Measurements from ENCODE around the gene SLC1A1.
"Not testable (repeated sequence)": the region's sequence is repeated elsewhere in the genome, so short reads cannot be mapped to it uniquely, and the experiment has no call there.

Gene SLC1A1

DNA sequence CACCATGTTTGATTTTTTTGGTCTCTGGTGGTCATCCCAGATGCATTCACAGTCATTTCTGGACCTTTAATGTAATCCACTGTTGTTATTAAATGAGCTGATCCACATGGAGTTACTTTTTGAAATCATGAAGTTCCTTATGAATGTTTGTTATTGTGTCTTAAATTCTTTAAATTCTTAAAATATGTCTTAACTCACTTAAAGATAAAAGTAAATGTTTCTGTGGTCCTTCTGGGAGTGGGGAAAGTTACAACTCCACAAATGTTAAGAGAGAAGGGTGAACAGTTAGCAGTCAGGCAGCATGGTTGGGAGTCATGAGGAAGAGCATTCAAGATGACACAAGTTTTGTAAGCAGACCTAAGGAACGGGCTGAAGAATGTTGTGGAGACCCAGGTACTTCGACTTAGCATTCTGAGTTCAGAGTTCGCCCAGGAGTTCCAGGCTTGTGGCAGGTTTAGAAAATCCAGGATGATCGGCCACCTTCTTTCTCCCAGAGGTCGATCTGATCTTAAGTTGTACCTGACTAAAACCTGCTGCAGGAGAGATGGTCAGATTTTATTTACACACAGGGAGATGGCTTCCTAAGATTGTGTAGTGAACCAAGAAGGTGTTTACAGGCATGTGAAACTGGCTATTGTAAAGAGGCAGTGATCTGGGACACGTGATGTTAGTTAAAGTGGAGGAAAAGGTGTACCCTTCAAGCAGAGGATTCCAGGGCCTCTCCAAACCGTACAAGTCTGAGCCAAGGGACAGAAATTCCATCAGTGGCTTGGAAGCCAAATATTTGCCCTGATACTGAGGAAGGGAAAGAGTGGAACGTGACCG, 17.2 kb downstream of the SLC1A1 start:
- DNase-seq: no peak

DNA sequence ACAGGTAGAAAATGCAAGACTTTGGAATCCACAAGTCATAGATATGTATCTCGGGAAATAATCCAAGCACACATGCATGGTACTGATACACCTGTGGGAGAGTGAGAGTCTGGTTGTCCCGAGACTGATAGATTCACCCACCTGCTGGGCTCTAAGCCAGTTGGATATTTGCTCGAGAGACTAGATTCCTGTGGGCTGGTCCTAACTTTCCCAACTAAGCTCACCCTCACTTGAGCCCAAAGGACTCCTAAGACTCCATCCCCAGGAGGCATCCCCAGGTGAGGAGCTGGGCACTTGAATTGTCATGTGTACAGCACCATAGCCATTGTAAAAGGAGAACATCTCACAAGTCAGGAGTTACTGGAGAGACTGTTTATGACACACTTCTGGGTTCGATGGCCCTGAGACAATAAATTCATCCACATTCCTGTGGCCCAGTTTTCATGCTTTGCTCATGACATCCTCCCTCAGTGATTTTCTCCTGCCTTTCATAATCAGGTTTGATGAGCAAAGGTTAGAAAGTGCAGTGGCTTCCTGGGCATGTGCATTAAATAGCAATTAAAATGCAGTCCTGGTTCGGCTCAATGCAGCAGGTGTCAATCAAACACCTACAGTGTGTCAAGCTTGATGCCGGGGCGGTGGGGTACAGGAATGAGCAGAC, 18.1 kb downstream of the SLC1A1 start:
- no peak for DNase-seq

DNA sequence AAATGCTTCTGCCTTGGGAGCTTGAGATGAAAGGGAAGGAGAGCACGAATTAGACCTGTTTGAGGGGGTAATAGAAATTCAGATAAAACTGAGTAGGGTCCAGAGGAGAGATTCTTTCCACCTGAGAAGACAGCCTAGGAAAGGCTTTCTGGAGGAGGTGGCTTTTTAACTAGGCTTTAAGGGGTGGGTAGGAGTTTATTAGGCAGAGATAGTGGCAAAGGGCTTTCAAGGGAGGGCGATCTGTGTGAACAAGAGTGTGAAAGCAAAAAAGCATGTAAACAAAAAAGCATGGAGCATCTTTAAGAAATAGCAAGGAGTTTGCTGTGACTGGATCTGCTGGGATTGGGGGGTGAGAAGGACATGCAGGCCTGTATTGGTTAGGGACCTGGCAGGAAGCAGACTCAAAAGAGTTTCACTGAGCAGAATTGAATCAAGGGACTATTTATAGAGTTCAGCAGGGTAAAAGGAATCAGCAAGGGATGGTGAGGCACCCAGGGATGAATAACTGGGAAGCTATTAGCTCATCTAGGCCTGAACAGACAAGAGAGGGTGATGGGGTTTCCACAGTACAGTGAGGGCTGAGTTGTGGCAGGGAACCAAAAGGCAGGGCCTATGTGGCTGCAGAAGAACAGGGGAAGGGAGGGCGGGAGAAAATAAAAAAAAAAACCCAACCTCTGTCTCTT, 18.8 kb downstream of the SLC1A1 start:
- DNase-seq: no peak

DNA sequence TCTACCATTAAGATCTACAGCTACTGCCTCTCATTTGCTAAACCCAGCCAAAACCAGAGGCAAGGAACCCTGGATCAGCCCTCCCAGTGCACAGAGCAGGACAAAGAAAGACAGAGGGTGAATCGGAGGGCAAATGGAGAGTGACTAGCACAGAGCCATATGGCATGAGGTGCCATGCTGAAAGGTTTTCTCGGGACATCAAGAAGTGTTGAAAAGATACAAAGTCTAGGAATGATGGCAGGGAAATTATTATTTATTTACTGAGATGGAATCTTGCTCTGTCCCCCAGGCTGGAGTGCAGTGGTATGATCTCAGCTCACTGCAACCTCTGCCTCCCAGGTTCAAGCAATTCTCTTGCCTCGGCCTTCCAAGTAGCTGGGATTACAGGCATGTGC, 19.3 kb downstream of the SLC1A1 start:
- no peak for DNase-seq

DNA sequence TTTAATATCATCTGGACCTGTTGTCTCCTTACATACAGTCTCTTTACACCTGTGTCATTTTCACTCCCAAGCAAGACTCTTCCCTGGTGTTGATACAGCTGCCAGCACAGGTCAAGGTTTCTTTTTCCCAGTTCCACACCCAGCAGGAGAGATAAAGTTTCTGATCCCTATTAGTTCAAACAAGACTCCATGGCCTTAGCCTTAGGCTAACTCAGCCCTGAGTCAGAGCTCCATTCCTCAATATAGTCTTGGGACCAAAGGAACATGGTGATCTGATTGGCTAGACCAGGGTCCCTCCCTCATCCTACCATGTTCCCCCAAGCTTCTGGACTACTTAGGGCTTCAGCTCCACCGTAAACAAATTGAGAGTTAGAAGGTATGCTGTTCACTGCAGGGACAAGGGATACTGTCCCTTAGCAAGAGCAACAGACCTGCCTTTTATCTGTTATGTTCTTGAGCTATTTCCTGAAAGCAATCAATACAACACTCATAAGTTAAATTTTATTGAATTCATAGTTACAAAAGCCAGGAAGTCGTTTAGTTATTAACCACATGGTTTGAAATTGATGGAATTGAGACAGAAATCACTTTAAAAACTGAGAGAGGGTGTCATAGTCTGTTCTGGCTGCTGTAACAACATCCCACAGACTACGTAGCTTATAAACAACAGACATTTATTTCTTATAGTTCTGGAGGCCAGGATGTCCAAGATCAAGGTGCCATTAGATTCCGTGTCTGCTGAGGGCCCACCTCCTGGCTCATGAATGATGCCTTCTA, 20.5 kb downstream of the SLC1A1 start:
- no peak for DNase-seq

DNA sequence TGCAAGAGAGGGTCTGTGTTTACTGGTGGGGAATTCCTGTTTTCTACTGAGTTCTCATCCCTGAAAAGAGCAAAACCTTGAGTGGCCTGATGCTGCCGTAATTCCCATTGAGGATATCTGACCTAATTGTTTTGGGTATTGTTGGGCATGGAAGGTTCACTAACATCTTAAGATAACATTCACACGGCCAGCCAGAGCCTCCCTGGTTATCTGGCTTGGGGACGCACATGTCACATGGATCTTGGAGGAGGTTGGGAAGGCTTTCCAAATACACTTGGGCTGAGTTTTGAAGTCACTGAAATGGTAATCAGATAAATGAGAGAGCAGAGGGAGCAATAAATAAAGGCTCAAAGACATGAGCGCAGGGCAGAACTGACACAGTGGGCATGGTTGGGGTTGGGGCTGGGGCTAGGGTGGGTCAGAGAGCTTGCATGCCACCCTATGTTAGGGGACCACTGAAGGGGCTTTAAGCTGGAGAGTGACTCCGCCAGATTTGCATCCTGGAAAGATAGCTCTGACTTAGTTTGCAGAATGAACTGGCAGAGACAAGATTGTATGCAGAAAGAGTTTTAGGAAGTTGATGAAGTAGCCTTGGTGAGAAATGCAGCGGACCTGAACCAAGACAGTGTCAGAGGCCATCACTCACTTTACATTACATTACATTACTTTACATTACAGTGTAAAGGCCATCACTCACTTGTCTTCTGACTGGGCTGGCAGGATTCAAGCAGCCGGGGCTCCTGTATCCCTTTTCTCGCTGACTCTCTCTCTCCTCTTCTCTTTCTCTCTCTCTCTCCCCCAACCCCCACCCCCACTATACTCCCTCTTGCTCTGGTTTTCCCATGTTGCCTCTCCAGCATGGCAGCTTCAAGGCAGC, 24.2 kb downstream of the SLC1A1 start:
- DNase-seq: no peak

DNA sequence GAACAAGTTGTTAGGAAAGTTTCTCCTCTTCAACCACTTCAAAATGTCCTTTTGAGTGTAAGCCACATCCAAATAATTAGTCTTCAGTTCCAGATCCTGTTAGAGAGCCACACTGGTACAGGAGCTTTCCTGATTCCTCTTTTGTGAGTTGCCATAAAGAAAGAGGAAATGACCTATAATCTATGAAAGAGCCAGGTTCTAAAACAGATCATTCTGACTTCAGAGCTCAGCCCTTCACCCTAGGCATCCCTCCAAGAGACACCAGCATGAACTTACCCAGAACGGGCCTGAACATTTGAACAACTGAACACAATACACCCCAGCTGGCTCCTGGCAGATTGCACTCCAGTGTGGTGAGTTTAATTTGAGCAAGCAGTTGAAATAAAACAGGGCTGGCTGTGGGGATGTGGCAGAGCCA, 25.7 kb downstream of the SLC1A1 start:
- no peak for DNase-seq

DNA sequence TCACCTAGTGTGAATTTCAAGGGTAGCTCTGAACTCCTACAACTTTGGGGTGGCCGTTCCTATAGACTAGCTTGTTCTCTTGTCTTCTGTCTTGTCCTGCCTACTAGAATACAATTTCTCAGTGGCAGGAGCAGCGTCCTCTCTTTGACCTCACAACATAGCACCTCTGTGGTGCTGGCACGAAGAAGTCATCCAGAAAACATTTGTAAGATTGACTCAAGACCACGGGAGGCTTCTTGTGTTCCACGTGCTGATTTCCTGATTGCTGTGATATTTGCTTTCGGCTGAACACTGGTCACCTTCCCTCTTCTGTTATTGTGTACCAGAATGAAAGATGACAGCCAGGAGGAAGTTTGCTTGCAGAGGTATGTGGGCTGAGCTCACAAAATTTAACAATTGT, 27.0 kb downstream of the SLC1A1 start:
- DNase-seq: no peak

DNA sequence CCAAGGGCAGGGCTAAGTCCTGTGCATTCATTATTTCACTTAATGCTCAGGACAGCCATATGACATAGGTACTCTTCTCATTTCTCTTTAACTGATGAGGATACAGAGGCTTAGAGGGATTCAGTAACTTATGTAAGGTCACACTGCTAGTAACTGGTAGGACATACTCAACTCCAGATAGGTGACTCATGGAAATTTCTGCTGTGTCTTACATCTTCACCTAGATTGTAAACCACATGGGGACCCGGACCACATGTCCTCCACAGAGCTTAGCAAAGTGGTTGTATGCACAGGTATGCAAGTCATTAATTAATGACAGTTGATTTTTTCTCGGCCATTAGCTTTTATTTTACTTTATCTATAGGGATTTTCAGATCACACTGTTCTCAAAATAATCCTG, 29.3 kb downstream of the SLC1A1 start:
- no peak for DNase-seq

DNA sequence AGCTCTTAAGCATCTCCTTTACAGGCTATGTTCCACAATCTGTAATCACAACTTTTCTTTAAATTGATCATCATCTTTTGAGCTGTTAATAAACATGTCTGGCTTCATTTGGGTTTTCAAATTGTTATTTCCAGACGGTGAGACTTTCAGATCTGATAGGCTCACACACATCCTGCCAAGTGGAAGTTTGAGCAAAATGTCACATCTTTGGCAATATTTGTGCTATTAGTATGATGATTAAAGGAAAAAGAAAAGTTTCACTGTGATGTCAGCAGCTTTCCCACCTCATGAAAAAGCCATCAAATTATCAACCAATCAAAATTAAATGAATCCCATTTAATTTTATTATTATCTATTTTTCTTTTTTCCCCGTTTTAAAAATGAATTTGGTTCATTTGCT, 29.8 kb downstream of the SLC1A1 start:
- no peak for DNase-seq

DNA sequence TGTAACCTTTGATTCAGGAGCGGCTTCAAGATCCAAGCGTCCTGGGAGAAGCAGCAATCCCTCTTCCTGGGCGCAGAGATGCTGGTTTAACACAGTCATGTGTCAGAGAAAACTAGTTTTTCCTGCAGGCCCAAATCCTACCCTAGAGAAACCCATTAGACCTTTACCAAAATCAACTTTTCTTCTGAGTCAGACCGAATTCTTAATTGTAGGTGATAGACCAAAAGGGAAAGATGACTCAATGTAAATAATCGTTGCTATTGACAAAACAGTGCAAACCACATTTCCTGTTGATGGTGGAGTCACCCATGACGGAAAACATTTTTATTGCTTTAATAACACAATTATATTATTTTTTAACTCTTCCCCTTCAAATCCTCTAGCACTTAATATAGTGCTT, 40.1 kb downstream of the SLC1A1 start:
- DNase-seq: no peak

DNA sequence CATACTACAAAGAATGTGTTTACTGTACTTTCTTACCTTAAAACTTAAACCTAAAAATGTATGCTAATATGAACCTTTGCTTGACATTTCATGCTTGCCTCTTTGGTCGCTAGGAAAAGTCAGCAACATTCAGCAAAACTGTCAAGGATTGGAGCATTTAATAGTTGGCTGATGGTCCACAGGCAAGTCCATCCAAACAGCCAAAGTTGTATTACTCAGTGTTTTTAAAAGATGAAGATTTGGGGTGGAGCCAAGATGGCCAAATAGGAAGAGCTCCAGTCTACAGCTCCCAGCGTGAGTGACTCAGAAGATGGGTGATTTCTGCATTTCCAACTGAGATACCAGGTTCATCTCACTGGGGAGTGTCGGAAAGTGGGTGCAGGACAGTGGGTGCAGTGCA, 40.6 kb downstream of the SLC1A1 start:
- DNase-seq: not testable (repeated sequence)

DNA sequence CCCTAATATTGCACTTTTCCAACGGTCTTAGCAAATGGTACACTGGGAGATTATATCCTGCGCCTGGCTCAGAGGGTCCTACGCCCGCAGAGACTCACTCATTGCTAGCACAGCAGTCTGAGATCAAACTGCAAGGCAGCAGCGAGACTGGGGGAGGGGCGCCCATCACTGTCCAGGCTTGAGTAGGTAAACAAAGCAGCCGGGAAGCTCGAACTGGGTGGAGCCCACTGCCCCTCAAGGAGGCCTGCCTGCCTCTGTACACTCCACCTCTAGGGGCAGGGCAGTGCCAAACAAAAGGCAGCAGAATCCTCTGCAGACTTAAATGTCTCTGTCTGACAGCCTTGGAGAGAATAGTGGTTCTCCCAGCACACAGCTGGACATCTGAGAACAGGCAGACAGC, 41.1 kb downstream of the SLC1A1 start:
- DNase-seq: not testable (repeated sequence)

DNA sequence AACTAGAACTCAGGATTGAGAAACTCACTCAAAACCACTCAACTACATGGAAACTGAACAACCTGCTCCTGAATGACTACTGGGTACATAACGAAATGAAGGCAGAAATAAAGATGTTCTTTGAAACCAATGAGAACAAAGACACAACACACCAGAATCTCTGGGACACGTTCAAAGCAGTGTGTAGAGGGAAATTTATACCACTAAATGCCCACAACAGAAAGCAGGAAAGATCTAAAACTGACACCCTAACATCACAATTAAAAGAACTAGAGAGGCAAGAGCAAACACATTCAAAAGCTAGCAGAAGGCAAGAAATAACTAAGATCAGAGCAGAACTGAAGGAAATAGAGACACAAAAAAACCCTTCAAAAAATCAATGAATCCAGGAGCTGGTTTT, 43.6 kb downstream of the SLC1A1 start:
- not testable (repeated sequence) for DNase-seq

DNA sequence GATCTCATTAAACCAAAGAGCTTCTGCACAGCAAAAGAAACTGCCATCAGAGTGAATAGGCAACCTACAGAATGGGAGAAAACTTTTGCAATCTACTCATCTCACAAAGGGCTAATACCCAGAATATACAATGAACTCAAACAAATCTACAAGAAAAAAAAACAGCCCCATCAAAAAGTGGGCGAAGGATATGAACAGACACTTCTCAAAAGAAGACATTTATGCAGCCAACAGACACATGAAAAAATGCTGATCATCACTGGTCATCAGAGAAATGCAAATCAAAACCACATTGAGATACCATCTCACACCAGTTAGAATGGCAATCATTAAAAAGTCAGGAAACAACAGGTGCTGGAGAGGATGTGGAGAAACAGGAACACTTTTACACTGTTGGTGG, 45.9 kb downstream of the SLC1A1 start:
- not testable (repeated sequence) for DNase-seq

DNA sequence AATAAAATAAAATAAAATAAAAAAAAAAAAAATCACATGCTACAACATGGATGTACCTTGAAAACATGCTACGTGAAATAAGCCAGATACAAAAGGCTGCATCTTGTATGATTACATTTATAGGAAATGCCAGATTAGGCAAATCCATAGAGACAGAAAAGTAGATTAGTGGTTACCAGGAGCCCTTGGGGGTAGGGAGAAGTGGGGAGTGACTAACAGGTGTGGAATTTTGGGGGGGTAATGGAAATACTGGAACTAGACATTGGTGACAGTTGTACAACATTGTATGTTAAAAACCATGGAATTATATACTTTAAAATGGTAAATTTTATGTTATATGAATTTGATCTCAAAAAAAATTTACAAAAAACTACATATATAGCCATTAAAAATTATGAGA, 47.3 kb downstream of the SLC1A1 start:
- no peak for DNase-seq

DNA sequence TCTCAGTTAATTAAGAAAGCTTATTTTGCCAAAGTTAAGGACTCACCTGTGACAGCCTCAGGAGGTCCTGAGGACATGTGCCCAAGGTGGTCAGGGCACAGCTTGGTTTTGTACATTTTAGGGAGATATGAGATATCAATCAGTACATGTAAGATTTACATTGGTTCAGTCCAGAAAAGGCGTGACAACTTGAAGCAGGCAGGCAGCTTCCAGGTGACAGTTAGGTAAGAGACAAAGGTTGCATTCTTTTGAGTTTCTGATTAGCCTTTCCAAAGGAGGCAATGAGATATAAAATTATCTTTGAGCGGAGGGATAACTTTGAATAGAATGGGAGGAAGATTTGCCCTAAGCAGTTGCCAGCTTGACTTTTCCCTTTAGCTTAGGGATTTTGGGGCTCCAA, 47.8 kb downstream of the SLC1A1 start:
- no peak for DNase-seq

DNA sequence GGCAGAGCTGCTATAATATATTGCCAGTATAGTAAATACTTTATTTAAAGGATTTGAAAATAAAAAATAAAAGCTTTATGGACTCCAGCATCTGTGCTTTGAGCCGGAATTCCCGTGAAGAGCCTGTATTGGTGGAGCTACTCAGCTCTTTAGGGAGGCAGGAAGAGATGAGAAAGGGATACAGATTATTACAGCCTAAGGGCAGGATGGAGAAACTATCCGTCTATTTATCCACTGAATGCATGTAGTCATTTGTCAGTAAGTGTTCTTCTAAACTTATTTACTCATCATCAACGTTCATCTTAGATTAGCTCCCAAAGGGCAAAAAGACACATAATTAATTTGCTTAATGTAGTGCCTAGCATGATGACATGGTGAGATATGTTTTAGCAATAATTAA, 48.4 kb downstream of the SLC1A1 start:
- DNase-seq: no peak

DNA sequence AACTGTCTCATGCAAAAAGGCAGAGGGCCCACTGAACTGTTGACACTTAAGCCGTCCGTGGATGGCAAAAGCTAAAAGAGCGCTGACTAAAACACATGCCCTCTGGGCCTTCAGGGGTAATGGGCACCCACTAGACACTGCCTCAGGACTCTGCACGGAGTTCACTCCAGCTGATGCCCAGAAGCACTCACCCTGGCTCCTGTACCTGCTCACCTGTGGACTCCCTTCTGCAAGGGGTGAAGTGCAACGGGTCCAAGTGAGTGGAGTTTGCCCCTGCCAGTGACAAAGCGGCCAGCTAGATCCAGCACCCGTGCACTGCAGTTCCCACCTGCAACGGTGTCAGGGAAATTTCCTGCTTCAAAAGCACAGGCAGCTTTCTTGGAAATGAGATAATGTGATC, 50.2 kb downstream of the SLC1A1 start:
- DNase-seq: no peak

DNA sequence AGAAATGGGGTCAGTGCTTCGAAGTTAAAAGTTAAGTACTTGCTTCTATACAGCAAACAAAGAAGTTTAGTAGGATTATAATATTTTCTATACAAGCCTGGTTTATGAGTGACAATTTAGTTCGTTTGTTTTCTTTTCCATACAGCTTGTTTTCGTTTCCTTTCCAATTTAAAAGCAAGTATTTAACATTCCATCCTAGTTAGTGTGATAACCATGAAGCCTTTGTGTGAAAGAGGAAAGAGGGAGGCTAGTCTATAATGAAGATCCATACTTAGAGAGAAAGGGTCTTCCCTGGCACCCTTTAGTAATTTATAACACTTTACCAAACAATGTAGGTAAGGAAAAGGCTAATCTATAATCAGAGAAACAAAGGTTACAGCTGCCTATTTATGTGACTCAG, 51.0 kb downstream of the SLC1A1 start:
- DNase-seq: no peak

DNA sequence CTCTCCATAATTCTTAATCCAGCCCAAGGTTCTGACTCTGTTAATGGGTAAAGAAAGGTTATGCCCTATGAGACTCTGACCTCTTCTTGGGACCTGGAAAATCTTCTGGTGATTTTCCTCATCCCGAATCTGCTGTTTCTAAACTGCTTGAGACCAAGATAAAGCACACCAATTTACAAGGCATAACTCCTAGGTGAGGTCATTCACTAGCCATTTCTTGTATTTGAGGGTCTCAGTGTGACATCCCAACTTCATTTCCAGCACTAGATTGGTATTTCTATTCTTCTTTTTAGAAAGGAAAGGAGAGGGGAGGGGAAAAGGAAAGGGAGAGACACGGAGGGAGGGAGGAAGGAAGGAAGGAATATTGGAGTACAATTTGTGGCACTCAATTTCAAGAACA, 51.6 kb downstream of the SLC1A1 start:
- no peak for DNase-seq

DNA sequence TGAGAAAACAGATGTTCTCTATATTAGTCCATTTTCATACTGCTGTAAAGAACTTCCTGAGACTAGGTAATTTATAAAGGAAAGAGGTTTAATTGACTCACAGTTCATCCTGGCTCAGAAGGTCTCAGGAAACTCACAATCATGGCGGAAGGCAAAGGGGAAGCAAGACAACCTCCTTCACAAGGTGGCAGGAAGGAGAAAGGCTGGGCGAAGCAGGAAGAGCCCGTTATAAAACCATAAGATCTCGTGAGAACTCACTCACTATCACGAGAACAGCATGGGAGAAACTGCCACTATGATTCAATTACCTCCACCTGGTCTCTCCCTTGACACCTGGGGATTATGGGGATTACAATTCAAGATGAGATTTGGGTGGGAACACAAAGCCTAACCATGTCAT, 54.4 kb downstream of the SLC1A1 start:
- DNase-seq: not testable (repeated sequence)
